ENCODE measurements around the gene SLX4. TPM values are rescaled to one million over a fixed set of nuclear protein-coding genes. Genes with fewer than 3 reads are reported as not detected.
"Not testable (repeated sequence)": the region's sequence is repeated elsewhere in the genome, so short reads cannot be mapped to it uniquely, and the experiment has no call there.

SLX4 gene
- total RNA-seq, 2 donors from 2014 or later: 5.6 TPM

GRCh38 chr16:3625911-3626732, 14.7 kb upstream of the SLX4 start:
- ATAC-seq: peak; percentile 91
- no peak for DNase-seq
- no peaks in the 10 kb centered on the region for H3K9me3 ChIP-seq (ENCODE audit: control insufficient read depth, low read length, poor library complexity, severe bottlenecking)
- Mint-ChIP-seq H3K4me1 (peaks cover 23% of the 10 kb centered on the region), H3K27ac (peak overlapping the region; percentile 77), H3K4me3 (peak overlapping the region; percentile 56), H3K27me3 (no peaks in the 10 kb centered on the region), H3K36me3 (ENCODE audit: low read depth) (no peaks in the 10 kb centered on the region)

- DNase-seq (no peak), ATAC-seq (no peak)
- peaks cover 23% of the 10 kb centered on the region for H3K4me1 Mint-ChIP-seq
- H3K4me3 Mint-ChIP-seq: no peak overlapping the region
- H3K36me3 Mint-ChIP-seq (ENCODE audit: low read depth): no peaks in the 10 kb centered on the region
- H3K9me3 ChIP-seq (ENCODE audit: control insufficient read depth, low read length, poor library complexity, severe bottlenecking): no peaks in the 10 kb centered on the region
- no peaks in the 10 kb centered on the region for H3K27me3 Mint-ChIP-seq
- H3K27ac Mint-ChIP-seq: peak overlapping the region; percentile 77
Observed at GRCh38 chr16:3625331-3625730, 13.9 kb upstream of the SLX4 start.

GRCh38 chr16:3623642-3624041, 12.2 kb upstream of the SLX4 start:
- Mint-ChIP-seq H3K4me1 (peaks cover 26% of the 10 kb centered on the region), H3K27me3 (no peaks in the 10 kb centered on the region), H3K36me3 (ENCODE audit: low read depth) (no peaks in the 10 kb centered on the region), H3K27ac (peak overlapping the region; percentile 61), H3K4me3 (no peak overlapping the region)
- no peaks in the 10 kb centered on the region for H3K9me3 ChIP-seq (ENCODE audit: control insufficient read depth, low read length, poor library complexity, severe bottlenecking)
- no peak for DNase-seq
- no peak for ATAC-seq

GRCh38 chr16:3618769-3619141, 7.3 kb upstream of the SLX4 start:
- DNase-seq (no peak), ATAC-seq (no peak)
- Mint-ChIP-seq H3K27ac (peak overlapping the region; percentile 27), H3K27me3 (no peaks in the 10 kb centered on the region), H3K4me1 (peaks cover 26% of the 10 kb centered on the region), H3K36me3 (ENCODE audit: low read depth) (peaks cover 4% of the 10 kb centered on the region), H3K4me3 (no peak overlapping the region)
- H3K9me3 ChIP-seq (ENCODE audit: control insufficient read depth, low read length, poor library complexity, severe bottlenecking): no peaks in the 10 kb centered on the region

GRCh38 chr16:3612510-3613466, 1.4 kb upstream of the SLX4 start:
- no peak for DNase-seq
- peaks cover 43% of the 10 kb centered on the region for H3K4me1 Mint-ChIP-seq

GRCh38 chr16:3610698-3611145, 684 bp downstream of the SLX4 start:
- no peak for DNase-seq
- Mint-ChIP-seq H3K4me1 (peaks cover 40% of the 10 kb centered on the region), H3K27me3 (no peaks in the 10 kb centered on the region), H3K4me3 (peak overlapping the region; percentile 100), H3K27ac (peak overlapping the region; percentile 95), H3K36me3 (ENCODE audit: low read depth) (peaks cover 7% of the 10 kb centered on the region)
- no peak for ATAC-seq
- no peaks in the 10 kb centered on the region for H3K9me3 ChIP-seq (ENCODE audit: control insufficient read depth, low read length, poor library complexity, severe bottlenecking)

More at GRCh38 chr16:3612510-3613466, 1.4 kb upstream of the SLX4 start:
- Mint-ChIP-seq H3K27me3 (no peaks in the 10 kb centered on the region), H3K36me3 (ENCODE audit: low read depth) (peaks cover 7% of the 10 kb centered on the region), H3K4me3 (peak overlapping the region; percentile 100), H3K27ac (peak overlapping the region; percentile 95)
- no peaks in the 10 kb centered on the region for H3K9me3 ChIP-seq (ENCODE audit: control insufficient read depth, low read length, poor library complexity, severe bottlenecking)
- no peak for ATAC-seq

- H3K4me1 Mint-ChIP-seq: peaks cover 34% of the 10 kb centered on the region
- peak overlapping the region; percentile 100 for H3K4me3 Mint-ChIP-seq
- no peaks in the 10 kb centered on the region for H3K9me3 ChIP-seq (ENCODE audit: control insufficient read depth, low read length, poor library complexity, severe bottlenecking)
- peaks cover 4% of the 10 kb centered on the region for H3K36me3 Mint-ChIP-seq (ENCODE audit: low read depth)
- ATAC-seq (no peak), DNase-seq (no peak)
- H3K27me3 Mint-ChIP-seq: no peaks in the 10 kb centered on the region
- H3K27ac Mint-ChIP-seq: peak overlapping the region; percentile 95
Observed at GRCh38 chr16:3609895-3610697, 1.3 kb downstream of the SLX4 start.

- not testable (repeated sequence) for H3K4me3 Mint-ChIP-seq; H3K9me3 ChIP-seq (ENCODE audit: control insufficient read depth, low read length, poor library complexity, severe bottlenecking); H3K27ac Mint-ChIP-seq; H3K27me3 Mint-ChIP-seq; H3K36me3 Mint-ChIP-seq (ENCODE audit: low read depth); ATAC-seq; DNase-seq
- H3K4me1 Mint-ChIP-seq: peaks cover 27% of the 10 kb centered on the region
Observed at GRCh38 chr16:3608976-3609375, 2.4 kb downstream of the SLX4 start.

GRCh38 chr16:3608069-3608468, 3.3 kb downstream of the SLX4 start:
- Mint-ChIP-seq H3K4me1 (peaks cover 22% of the 10 kb centered on the region), H3K27me3 (no peaks in the 10 kb centered on the region), H3K4me3 (no peak overlapping the region), H3K27ac (no peak overlapping the region), H3K36me3 (ENCODE audit: low read depth) (peaks cover 2% of the 10 kb centered on the region)
- ATAC-seq: no peak
- DNase-seq: no peak
- no peaks in the 10 kb centered on the region for H3K9me3 ChIP-seq (ENCODE audit: control insufficient read depth, low read length, poor library complexity, severe bottlenecking)

GRCh38 chr16:3607634-3608033, 3.8 kb downstream of the SLX4 start:
- peaks cover 18% of the 10 kb centered on the region for H3K4me1 Mint-ChIP-seq
- peaks cover 2% of the 10 kb centered on the region for H3K36me3 Mint-ChIP-seq (ENCODE audit: low read depth)
- no peaks in the 10 kb centered on the region for H3K9me3 ChIP-seq (ENCODE audit: control insufficient read depth, low read length, poor library complexity, severe bottlenecking)
- H3K4me3 Mint-ChIP-seq: no peak overlapping the region
- DNase-seq (no peak), ATAC-seq (no peak)
- H3K27ac Mint-ChIP-seq: no peak overlapping the region
- no peaks in the 10 kb centered on the region for H3K27me3 Mint-ChIP-seq

- Mint-ChIP-seq H3K27ac (no peak overlapping the region), H3K36me3 (ENCODE audit: low read depth) (peaks cover 2% of the 10 kb centered on the region), H3K4me1 (peaks cover 16% of the 10 kb centered on the region), H3K4me3 (no peak overlapping the region), H3K27me3 (no peaks in the 10 kb centered on the region)
- no peaks in the 10 kb centered on the region for H3K9me3 ChIP-seq (ENCODE audit: control insufficient read depth, low read length, poor library complexity, severe bottlenecking)
- no peak for ATAC-seq
- no peak for DNase-seq
Observed at GRCh38 chr16:3607161-3607560, 4.2 kb downstream of the SLX4 start.

- H3K4me3 Mint-ChIP-seq: no peak overlapping the region
- peaks cover 2% of the 10 kb centered on the region for H3K36me3 Mint-ChIP-seq (ENCODE audit: low read depth)
- peaks cover 11% of the 10 kb centered on the region for H3K4me1 Mint-ChIP-seq
- no peak overlapping the region for H3K27ac Mint-ChIP-seq
- no peaks in the 10 kb centered on the region for H3K27me3 Mint-ChIP-seq
- ATAC-seq: no peak
- no peak for DNase-seq
- no peaks in the 10 kb centered on the region for H3K9me3 ChIP-seq (ENCODE audit: control insufficient read depth, low read length, poor library complexity, severe bottlenecking)
Observed at GRCh38 chr16:3606441-3606840, 5.0 kb downstream of the SLX4 start.

GRCh38 chr16:3602320-3602653, 9.1 kb downstream of the SLX4 start:
- no peak for ATAC-seq
- DNase-seq: no peak
- Mint-ChIP-seq H3K27ac (no peak overlapping the region), H3K4me3 (no peak overlapping the region), H3K27me3 (no peaks in the 10 kb centered on the region), H3K36me3 (ENCODE audit: low read depth) (peaks cover 3% of the 10 kb centered on the region), H3K4me1 (peaks cover 5% of the 10 kb centered on the region)
- no peaks in the 10 kb centered on the region for H3K9me3 ChIP-seq (ENCODE audit: control insufficient read depth, low read length, poor library complexity, severe bottlenecking)
